ENCODE data around the gene APCDD1L. TPM values are rescaled to one million over a fixed set of nuclear protein-coding genes. Genes with fewer than 3 reads are reported as not detected.

The APCDD1L gene
- total RNA-seq, 4 donors from 2014 or later, result 0.21 to 0.30 TPM; not detected in 2

DNA sequence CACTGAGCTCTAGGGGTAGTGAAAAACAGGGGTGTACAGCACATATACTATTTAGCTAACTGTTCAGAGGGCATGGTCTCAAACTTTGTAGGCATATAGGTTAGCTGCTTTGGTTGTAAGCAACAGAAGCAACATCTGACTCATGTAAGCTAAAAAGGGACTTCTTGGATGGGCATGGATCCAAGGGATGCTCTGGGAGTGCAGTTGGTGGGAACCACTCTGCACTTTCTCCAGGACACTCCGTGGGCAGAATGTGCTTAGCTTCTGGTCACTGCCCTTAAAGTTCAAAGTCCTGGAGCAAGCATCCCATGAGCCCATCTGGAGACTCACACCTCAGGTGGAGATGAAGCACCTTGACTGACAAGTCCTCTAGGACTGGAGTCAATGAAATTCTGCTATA, 11.5 kb downstream of the APCDD1L start:
- 67 to 77% methylated on average over 1 of the region's 1 CpG for WGBS, 2 donors
- H3K27me3 ChIP-seq, result no peaks in the 10 kb centered on the region
- no peak for DNase-seq (ENCODE audit: low spot score in 2 of 2)
- no peak for TF ChIP-seq POLR2A (IDR thresholded peaks at IDR 0.05)
- no peak for TF ChIP-seq EP300 (IDR thresholded peaks at IDR 0.05)
- no peak for TF ChIP-seq CTCF (IDR thresholded peaks at IDR 0.05)
- no peak overlapping the region for H3K4me3 ChIP-seq
- peaks cover 0 to 50% (median 6%) of the 10 kb centered on the region in 4 donors for H3K9me3 ChIP-seq
- peaks cover 0 to 12% (median 0%) of the 10 kb centered on the region in 3 donors for H3K36me3 ChIP-seq
- H3K27ac ChIP-seq, result no peak overlapping the region
- no peaks in the 10 kb centered on the region for H3K4me1 ChIP-seq

DNA sequence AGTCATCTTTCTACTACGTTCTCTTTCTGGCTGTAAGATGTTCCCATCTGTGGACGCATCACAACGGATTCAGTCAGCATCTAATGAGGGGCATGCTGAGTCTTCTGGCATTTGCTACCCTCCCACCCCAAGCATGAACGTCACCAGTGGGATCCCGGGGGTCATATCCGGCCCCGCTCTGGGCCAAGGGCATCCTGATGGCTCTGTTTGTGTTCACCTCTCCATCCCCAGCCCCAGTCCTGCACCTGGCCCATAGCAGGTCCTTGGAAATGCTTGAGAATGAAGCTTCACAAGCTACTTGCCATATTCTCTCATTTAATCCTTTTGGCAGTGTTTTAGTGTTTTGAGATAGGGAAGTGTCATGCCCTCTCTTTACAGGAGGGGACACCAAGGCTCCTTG, 14.9 kb downstream of the APCDD1L start:
- H3K36me3 ChIP-seq, result peaks cover 0 to 3% (median 0%) of the 10 kb centered on the region in 3 donors
- TF ChIP-seq CTCF (IDR thresholded peaks at IDR 0.05), result no peak
- no peak for TF ChIP-seq POLR2A (IDR thresholded peaks at IDR 0.05)
- TF ChIP-seq EP300 (IDR thresholded peaks at IDR 0.05), result no peak
- no peaks in the 10 kb centered on the region for H3K27me3 ChIP-seq
- DNase-seq (ENCODE audit: low spot score in 2 of 2), result no peak
- no peaks in the 10 kb centered on the region for H3K4me1 ChIP-seq
- H3K4me3 ChIP-seq, result no peak overlapping the region
- 83 to 84% methylated on average over 7 of the region's 7 CpGs for WGBS, 2 donors
- H3K9me3 ChIP-seq, result peaks cover 0 to 29% (median 4%) of the 10 kb centered on the region in 4 donors
- no peak overlapping the region for H3K27ac ChIP-seq

- H3K27ac ChIP-seq, result no peak overlapping the region
- no peak overlapping the region for H3K4me3 ChIP-seq
- H3K9me3 ChIP-seq, result peaks cover 0 to 13% (median 0%) of the 10 kb centered on the region in 4 donors
- H3K36me3 ChIP-seq, result peaks cover 0 to 3% (median 0%) of the 10 kb centered on the region in 3 donors
- WGBS, 2 donors, result 81% methylated on average over 8 of the region's 9 CpGs
- no peaks in the 10 kb centered on the region for H3K27me3 ChIP-seq
- no peak for TF ChIP-seq EP300 (IDR thresholded peaks at IDR 0.05)
- no peak for TF ChIP-seq POLR2A (IDR thresholded peaks at IDR 0.05)
- TF ChIP-seq CTCF (IDR thresholded peaks at IDR 0.05), result no peak
- no peak for DNase-seq (ENCODE audit: low spot score in 2 of 2)
- H3K4me1 ChIP-seq, result no peaks in the 10 kb centered on the region
Measured at GRCh38 chr20:58498470-58499068, 16.6 kb downstream of the APCDD1L start.

- TF ChIP-seq POLR2A (IDR thresholded peaks at IDR 0.05) (no peak), EP300 (IDR thresholded peaks at IDR 0.05) (no peak), CTCF (IDR thresholded peaks at IDR 0.05) (no peak)
- Histone ChIP-seq H3K27me3 (no peaks in the 10 kb centered on the region), H3K36me3 (peaks cover 0 to 3% (median 0%) of the 10 kb centered on the region in 3 donors), H3K4me1 (no peaks in the 10 kb centered on the region), H3K4me3 (no peak overlapping the region), H3K9me3 (peaks cover 0 to 10% (median 0%) of the 10 kb centered on the region in 4 donors), H3K27ac (no peak overlapping the region)
- no peak for DNase-seq (ENCODE audit: low spot score in 2 of 2)
- WGBS, 2 donors, result 55 to 56% methylated on average over 13 of the region's 13 CpGs
Measured at GRCh38 chr20:58497724-58498469, 17.3 kb downstream of the APCDD1L start.

DNA sequence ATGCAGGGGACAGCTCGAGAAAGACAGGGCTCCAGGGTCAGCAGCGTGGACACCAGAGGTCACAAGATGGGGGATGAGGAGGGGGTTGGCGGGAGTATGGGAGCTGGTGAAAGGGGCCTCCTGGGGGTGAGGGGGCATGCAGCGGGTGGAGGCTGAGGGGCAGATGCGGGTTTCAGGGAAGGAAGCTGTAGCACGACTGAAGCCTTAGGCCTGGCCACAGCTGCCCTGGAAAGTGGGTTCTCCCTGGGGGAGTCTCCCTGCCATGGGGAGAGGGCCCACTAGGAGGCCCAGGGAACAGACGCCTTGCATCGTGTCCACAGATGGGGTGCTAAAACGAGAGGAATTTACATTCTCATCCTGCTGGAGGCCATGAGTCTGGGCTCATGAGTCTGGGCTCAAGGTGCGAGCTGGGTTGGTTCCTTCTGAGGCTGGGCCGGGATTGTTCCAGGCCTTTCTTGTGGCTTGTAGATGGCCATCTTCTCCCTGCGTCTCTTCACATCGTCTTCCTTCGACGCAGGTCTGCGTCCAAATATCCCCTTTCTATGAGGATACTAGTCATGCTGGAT, 18.0 kb downstream of the APCDD1L start:
- Histone ChIP-seq H3K36me3 (peaks cover 0 to 3% (median 0%) of the 10 kb centered on the region in 3 donors), H3K27me3 (no peaks in the 10 kb centered on the region), H3K27ac (no peak overlapping the region), H3K9me3 (peaks cover 0 to 10% (median 0%) of the 10 kb centered on the region in 4 donors), H3K4me3 (no peak overlapping the region), H3K4me1 (no peaks in the 10 kb centered on the region)
- TF ChIP-seq CTCF (IDR thresholded peaks at IDR 0.05) (no peak), EP300 (IDR thresholded peaks at IDR 0.05) (no peak)
- no peak for DNase-seq (ENCODE audit: low spot score in 2 of 2)
- WGBS, 2 donors, result 76 to 79% methylated on average over 16 of the region's 16 CpGs
